Ovary (tissue), 3 donors: ENCODE data around the gene TSEN15.

Source experiments
- EP300 ChIP-seq: sonication (generic); formaldehyde crosslinking; IDR thresholded peaks from one replicate; pipeline ENCODE4 v1.6.1; 2017; ENCODE audit warnings: antibody characterized with exemption
- POLR2A ChIP-seq: fragments of 450-650 bp; IDR thresholded peaks from one replicate; pipeline ENCODE4 v1.6.1; 2017; ENCODE audit warnings: antibody characterized with exemption, mild to moderate bottlenecking, moderate library complexity
- TF ChIP-seq, protein P1 (sequence below), 3 donors: fragments of 450-650 bp in 2 of 3; fragments of 200-600 bp in 1 of 3; IDR thresholded peaks; one replicate each; pipeline versions ENCODE4 v1.5.1 to v1.8.0; 2016 to 2022; ENCODE audit warnings: antibody characterized with exemption in 3 of 3, mild to moderate bottlenecking in 1 of 3
- donor health status: DM: no; HTN: no; CAD: no.

DNA sequence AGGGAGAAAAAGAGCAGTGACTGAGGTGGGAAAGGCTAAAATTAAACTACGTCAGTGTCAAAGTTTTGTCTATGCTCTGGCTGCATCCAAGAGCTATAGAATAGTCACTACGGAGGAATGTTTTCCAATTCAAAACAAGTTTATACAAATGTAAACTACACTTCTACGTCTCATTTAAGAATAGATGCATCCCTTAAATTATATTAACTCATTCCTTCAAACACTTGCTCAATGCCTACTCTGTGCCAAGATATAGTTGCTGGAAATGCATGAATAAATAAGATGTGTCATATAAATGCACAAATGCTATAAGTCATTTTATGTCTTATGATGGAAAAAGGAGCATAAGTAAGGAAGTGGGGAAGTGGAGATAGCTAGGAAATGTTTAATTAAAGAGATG, 9.8 kb upstream of the TSEN15 start:
- TF ChIP-seq, protein P1, sequence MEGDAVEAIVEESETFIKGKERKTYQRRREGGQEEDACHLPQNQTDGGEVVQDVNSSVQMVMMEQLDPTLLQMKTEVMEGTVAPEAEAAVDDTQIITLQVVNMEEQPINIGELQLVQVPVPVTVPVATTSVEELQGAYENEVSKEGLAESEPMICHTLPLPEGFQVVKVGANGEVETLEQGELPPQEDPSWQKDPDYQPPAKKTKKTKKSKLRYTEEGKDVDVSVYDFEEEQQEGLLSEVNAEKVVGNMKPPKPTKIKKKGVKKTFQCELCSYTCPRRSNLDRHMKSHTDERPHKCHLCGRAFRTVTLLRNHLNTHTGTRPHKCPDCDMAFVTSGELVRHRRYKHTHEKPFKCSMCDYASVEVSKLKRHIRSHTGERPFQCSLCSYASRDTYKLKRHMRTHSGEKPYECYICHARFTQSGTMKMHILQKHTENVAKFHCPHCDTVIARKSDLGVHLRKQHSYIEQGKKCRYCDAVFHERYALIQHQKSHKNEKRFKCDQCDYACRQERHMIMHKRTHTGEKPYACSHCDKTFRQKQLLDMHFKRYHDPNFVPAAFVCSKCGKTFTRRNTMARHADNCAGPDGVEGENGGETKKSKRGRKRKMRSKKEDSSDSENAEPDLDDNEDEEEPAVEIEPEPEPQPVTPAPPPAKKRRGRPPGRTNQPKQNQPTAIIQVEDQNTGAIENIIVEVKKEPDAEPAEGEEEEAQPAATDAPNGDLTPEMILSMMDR (IDR thresholded peaks at IDR 0.05): no peak
- TF ChIP-seq EP300 (no peak), POLR2A (no peak)
